HCT116 (cell line): ENCODE measurements around the gene GRID2. TPM values are rescaled to one million over a fixed set of nuclear protein-coding genes. Genes with fewer than 3 reads are reported as not detected.

Experiments
- ATAC-seq: fragments of 200-7000 bp; cut with Tn5 transposase; 2 replicates; pipeline ENCODE4 v1.9.1; 2020; ENCODE audit warnings: mild to moderate bottlenecking, moderate library complexity
- BruUV-seq: library from RNA; stranded (reverse); fragments of 400-500 nt; replicated peaks from 2 replicates; lab custom pipeline; 2021; lab: Mats Ljungman, UMichigan
- CTCF ChIA-PET: fragments of 300-600 bp; sonication (Branson Sonifier 250); formaldehyde crosslinking; loops from one replicate; lab custom pipeline; 2021; ENCODE audit warnings: antibody characterized with exemption; lab: Charles Lee
- POLR2A ChIA-PET: fragments of 300-600, 350-600 bp; sonication (Branson Sonifier 250); formaldehyde crosslinking; loops from one replicate; lab custom pipeline; 2021; ENCODE audit warnings: antibody characterized with exemption; lab: Charles Lee
- RAD21 ChIA-PET, 2 experiments: fragments of 300-600 bp; sonication (Branson Sonifier 250); formaldehyde crosslinking; loops; one replicate each; lab custom pipeline; 2023; ENCODE audit warnings: low total read pairs in 2 of 2; ENCODE audit not compliant: uncharacterized antibody in 2 of 2, unreplicated experiment in 2 of 2, low non-redundant PET in 1 of 2; lab: Charles Lee
- DNase-seq: peaks from one replicate; pipeline ENCODE4 v3.0.0-alpha.2; 2010; ENCODE audit warnings: low read depth, low spot score
- H2AFZ ChIP-seq: fragments of 200-600 bp; shearing (Covaris generic), sonication (generic); 2 replicates; pipeline ENCODE4 v1.6.1; 2017; ENCODE audit warnings: low read depth, mixed run types, mixed read lengths, antibody characterized with exemption, low read length; ENCODE audit not compliant: poor library complexity, severe bottlenecking
- H3K27ac ChIP-seq: 2 replicates; pipeline ENCODE4 v1.5.1; 2012; ENCODE audit warnings: low read depth, low read length
- H3K27me3 ChIP-seq: fragments of 200-600 bp; sonication (generic); 2 replicates; pipeline ENCODE4 v1.6.1; 2016; ENCODE audit warnings: mixed run types, low read length, mixed read lengths; ENCODE audit not compliant: insufficient read depth
- H3K36me3 ChIP-seq, 2 experiments: fragments of 200-500 bp in 1 of 2; fragments of 200-600 bp in 1 of 2; sonication (Bioruptor generic) in 1 of 2; sonication (generic) in 1 of 2; 2 replicates each; pipeline versions ENCODE4 v1.5.1 to v1.6.1; 2014 to 2016; ENCODE audit warnings: low read length in 2 of 2, inconsistent platforms in 1 of 2, mixed read lengths in 1 of 2, mixed run types in 1 of 2; ENCODE audit not compliant: insufficient read depth in 2 of 2, control insufficient read depth in 1 of 2
- H3K4me1 ChIP-seq, 2 experiments: fragments of 200-600 bp in 1 of 2; sonication (generic) in 1 of 2; 2 replicates each; pipeline versions ENCODE4 v1.5.1 to v1.6.1; 2012 to 2017; ENCODE audit warnings: low read length in 2 of 2, inconsistent platforms in 1 of 2, mild to moderate bottlenecking in 1 of 2, mixed read lengths in 1 of 2, mixed run types in 1 of 2, moderate library complexity in 1 of 2; ENCODE audit not compliant: insufficient read depth in 2 of 2, control insufficient read depth in 1 of 2
- H3K4me2 ChIP-seq: fragments of 200-600 bp; sonication (generic); 2 replicates; pipeline ENCODE4 v1.6.1; 2017; ENCODE audit warnings: mixed run types, low read length, mixed read lengths
- H3K4me3 ChIP-seq, 2 experiments: fragments of 200-600 bp in 1 of 2; sonication (generic) in 1 of 2; replicated peaks in 1 of 2; 2 replicates each; pipeline ENCODE4 v1.5.1; 2011 to 2016; ENCODE audit warnings: low read length in 2 of 2, control low read depth in 1 of 2, low read depth in 1 of 2, mild to moderate bottlenecking in 1 of 2, mixed read lengths in 1 of 2, mixed run types in 1 of 2
- H3K79me2 ChIP-seq: fragments of 200-600 bp; sonication (generic); 2 replicates; pipeline ENCODE4 v1.6.1; 2017; ENCODE audit warnings: mild to moderate bottlenecking, mixed run types, low read length, moderate library complexity, mixed read lengths; ENCODE audit not compliant: insufficient read depth
- H3K9ac ChIP-seq: fragments of 200-600 bp; sonication (generic); 2 replicates; pipeline ENCODE4 v1.6.1; 2016; ENCODE audit warnings: low read length, mixed read lengths
- H3K9me2 ChIP-seq: fragments of 200-600 bp; sonication (generic), shearing (Covaris generic); 2 replicates; pipeline ENCODE4 v1.6.1; 2017; ENCODE audit warnings: mixed run types, mild to moderate bottlenecking, moderate library complexity; ENCODE audit not compliant: insufficient read depth
- H3K9me3 ChIP-seq, 2 experiments: fragments of 200-500 bp in 1 of 2; fragments of 200-600 bp in 1 of 2; sonication (Bioruptor generic) in 1 of 2; sonication (generic) in 1 of 2; 2 replicates each; pipeline ENCODE4 v1.6.1; 2014 to 2017; ENCODE audit warnings: low read length in 2 of 2, mixed read lengths in 2 of 2, inconsistent platforms in 1 of 2, low read depth in 1 of 2, mild to moderate bottlenecking in 1 of 2, mixed run types in 1 of 2, moderate library complexity in 1 of 2; ENCODE audit not compliant: control insufficient read depth in 1 of 2, insufficient read depth in 1 of 2
- H4K20me1 ChIP-seq: fragments of 200-600 bp; sonication (generic), shearing (Covaris generic); 2 replicates; pipeline ENCODE4 v1.6.1; 2017; ENCODE audit warnings: mixed run types, mild to moderate bottlenecking, moderate library complexity; ENCODE audit not compliant: insufficient read depth
- CBX3 ChIP-seq: IDR thresholded peaks from 2 replicates; pipeline ENCODE4 v1.6.1; 2012; ENCODE audit warnings: low read depth
- EZH2 ChIP-seq: fragments of 200-600 bp; sonication (generic); IDR thresholded peaks from 2 replicates; pipeline ENCODE4 v1.6.1; 2017; ENCODE audit warnings: antibody characterized with exemption, mixed run types
- FOSL1 ChIP-seq: IDR thresholded peaks from 2 replicates; pipeline ENCODE4 v1.6.1; 2012; ENCODE audit warnings: low read depth
- JUND ChIP-seq: IDR thresholded peaks from 2 replicates; pipeline ENCODE4 v1.6.1; 2012
- SP1 ChIP-seq: IDR thresholded peaks from 2 replicates; pipeline ENCODE4 v1.6.1; 2012; ENCODE audit warnings: low read depth
- SRF ChIP-seq: IDR thresholded peaks from 2 replicates; pipeline ENCODE4 v1.6.1; 2012; ENCODE audit warnings: low read depth
- TCF7L2 ChIP-seq: IDR thresholded peaks from 2 replicates; pipeline ENCODE4 v1.7.0; 2011; ENCODE audit warnings: borderline replicate concordance, inconsistent platforms; ENCODE audit not compliant: insufficient read depth, insufficient read length; ENCODE audit errors: extremely low read depth
- YY1 ChIP-seq: IDR thresholded peaks from 2 replicates; pipeline ENCODE4 v1.6.1; 2011; ENCODE audit warnings: low read length, low read depth, moderate library complexity, mild to moderate bottlenecking; ENCODE audit not compliant: insufficient replicate concordance; ENCODE audit errors: extremely low read depth
- ZFX ChIP-seq: fragments of 450-650 bp; IDR thresholded peaks from 2 replicates; pipeline ENCODE4 v1.6.1; 2017
- ZNF274 ChIP-seq: fragments of 200-500 bp; sonication (Bioruptor generic); IDR thresholded peaks from 2 replicates; pipeline ENCODE4 v1.6.1; 2014; ENCODE audit warnings: mild to moderate bottlenecking, low read depth, low read length, inconsistent platforms
- intact Hi-C: fragments of 100-400 bp; cut with micrococcal nuclease; formaldehyde crosslinking; loops from 2 replicates; pipeline ENCODE4 v1.10.0; 2022
- total RNA-seq: library from RNA; stranded (reverse); gene quantifications from one replicate; pipeline ENCODE4 v1.2.1, GENCODE V29; 2021; ENCODE audit not compliant: unreplicated experiment
- TF ChIP-seq, protein P1 (sequence below), 3 experiments: fragments of 200-600 bp in 1 of 3; sonication (generic) in 1 of 3; IDR thresholded peaks in 2 of 3; conservative IDR thresholded peaks in 1 of 3; 2 replicates each; pipeline ENCODE4 v1.5.1; 2012 to 2017; ENCODE audit warnings: low read depth in 2 of 3, low read length in 2 of 3, antibody characterized with exemption in 1 of 3, borderline replicate concordance in 1 of 3, control low read depth in 1 of 3, mild to moderate bottlenecking in 1 of 3, mixed read lengths in 1 of 3, mixed run types in 1 of 3, moderate library complexity in 1 of 3; ENCODE audit not compliant: insufficient read depth in 1 of 3
- TF ChIP-seq, protein P2 (sequence below): IDR thresholded peaks from 2 replicates; pipeline ENCODE4 v1.6.1; 2011; ENCODE audit warnings: mild to moderate bottlenecking, low read length, moderate library complexity; ENCODE audit not compliant: insufficient replicate concordance; ENCODE audit errors: extremely low read depth

Gene GRID2
- total RNA-seq, 1 experiment from 2014 or later, result not detected

DNA sequence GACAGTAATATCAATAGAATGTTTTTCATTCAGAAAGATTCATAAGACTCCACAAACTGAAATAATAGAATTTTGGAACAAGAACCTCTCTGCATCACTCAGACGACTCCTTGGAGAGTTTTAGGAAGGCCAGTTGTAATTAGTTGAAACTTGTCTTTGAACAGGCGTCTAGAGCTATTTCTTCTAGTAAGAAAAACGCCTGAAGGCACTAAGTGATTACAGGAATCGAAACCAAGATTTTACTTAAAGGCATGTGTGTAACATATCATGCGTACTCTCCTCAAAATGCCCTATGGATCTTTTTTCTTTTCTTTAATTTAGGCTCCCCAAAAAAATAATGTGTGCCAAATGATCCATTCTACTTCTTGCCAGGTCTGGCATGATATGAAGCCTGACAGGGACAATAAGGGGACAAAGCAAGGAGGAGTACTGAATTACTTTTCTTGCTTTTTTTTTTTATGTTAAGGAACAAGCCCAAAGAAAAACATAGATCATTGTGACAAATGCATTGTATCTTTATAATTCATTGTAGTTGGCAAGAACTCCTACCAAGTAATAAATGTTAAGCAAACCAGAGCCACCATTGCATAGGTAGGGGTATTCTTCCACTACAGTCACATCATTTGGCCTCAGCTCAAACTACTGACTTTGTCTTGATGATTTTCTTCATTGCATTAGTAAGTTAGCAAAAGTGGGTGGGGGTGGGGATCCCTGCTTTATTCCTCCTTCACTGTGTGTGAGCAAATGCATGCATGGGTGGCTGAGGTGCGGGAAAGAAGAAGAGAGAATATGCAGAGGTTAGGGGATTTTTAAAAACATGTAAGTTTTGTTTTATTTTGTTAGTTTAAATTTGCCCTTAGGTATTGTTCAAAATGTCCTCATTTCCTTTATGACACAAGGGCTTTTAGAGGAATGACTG, 1444.9 kb downstream of the GRID2 start:
- POLR2A ChIA-PET, result no interaction called here
- intact Hi-C loops, result no loop called here
- no peak overlapping the region for H2AFZ ChIP-seq
- H3K9ac ChIP-seq, result no peak overlapping the region
- no peaks in the 10 kb centered on the region for H3K36me3 ChIP-seq
- no peaks in the 10 kb centered on the region for H3K79me2 ChIP-seq
- no peak overlapping the region for H3K4me3 ChIP-seq
- BruUV-seq, result no TSS peak
- no peak overlapping the region for H3K4me2 ChIP-seq
- H3K27ac ChIP-seq, result no peak overlapping the region
- DNase-seq (no peak), ATAC-seq (no peak)
- no peaks in the 10 kb centered on the region for H4K20me1 ChIP-seq
- H3K4me1 ChIP-seq, result no peaks in the 10 kb centered on the region
- no peaks in the 10 kb centered on the region for H3K27me3 ChIP-seq
- RAD21 ChIA-PET, result no interaction called here
- H3K9me2 ChIP-seq, result 0 out of 2 replicates have a peak, but pooled peaks cover 2% of the 10 kb centered on the region
- CTCF ChIA-PET, result no interaction called here
- H3K9me3 ChIP-seq, result no peaks in the 10 kb centered on the region
- TF ChIP-seq ZNF274 (no peak), EZH2 (no peak), TCF7L2 (no peak), FOSL1 (no peak), YY1 (no peak), SP1 (no peak), SRF (no peak), ZFX (no peak), JUND (no peak), CBX3 (no peak)
- TF ChIP-seq, protein P1, sequence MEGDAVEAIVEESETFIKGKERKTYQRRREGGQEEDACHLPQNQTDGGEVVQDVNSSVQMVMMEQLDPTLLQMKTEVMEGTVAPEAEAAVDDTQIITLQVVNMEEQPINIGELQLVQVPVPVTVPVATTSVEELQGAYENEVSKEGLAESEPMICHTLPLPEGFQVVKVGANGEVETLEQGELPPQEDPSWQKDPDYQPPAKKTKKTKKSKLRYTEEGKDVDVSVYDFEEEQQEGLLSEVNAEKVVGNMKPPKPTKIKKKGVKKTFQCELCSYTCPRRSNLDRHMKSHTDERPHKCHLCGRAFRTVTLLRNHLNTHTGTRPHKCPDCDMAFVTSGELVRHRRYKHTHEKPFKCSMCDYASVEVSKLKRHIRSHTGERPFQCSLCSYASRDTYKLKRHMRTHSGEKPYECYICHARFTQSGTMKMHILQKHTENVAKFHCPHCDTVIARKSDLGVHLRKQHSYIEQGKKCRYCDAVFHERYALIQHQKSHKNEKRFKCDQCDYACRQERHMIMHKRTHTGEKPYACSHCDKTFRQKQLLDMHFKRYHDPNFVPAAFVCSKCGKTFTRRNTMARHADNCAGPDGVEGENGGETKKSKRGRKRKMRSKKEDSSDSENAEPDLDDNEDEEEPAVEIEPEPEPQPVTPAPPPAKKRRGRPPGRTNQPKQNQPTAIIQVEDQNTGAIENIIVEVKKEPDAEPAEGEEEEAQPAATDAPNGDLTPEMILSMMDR (IDR thresholded peaks at IDR 0.05 in 2 of 3, conservative IDR thresholded peaks at IDR 0.05 in 1 of 3; ENCODE audit: borderline replicate concordance in 1 of 3, insufficient read depth in 1 of 3, low read depth in 2 of 3, low read length in 2 of 3), result no peak
- TF ChIP-seq, protein P2, sequence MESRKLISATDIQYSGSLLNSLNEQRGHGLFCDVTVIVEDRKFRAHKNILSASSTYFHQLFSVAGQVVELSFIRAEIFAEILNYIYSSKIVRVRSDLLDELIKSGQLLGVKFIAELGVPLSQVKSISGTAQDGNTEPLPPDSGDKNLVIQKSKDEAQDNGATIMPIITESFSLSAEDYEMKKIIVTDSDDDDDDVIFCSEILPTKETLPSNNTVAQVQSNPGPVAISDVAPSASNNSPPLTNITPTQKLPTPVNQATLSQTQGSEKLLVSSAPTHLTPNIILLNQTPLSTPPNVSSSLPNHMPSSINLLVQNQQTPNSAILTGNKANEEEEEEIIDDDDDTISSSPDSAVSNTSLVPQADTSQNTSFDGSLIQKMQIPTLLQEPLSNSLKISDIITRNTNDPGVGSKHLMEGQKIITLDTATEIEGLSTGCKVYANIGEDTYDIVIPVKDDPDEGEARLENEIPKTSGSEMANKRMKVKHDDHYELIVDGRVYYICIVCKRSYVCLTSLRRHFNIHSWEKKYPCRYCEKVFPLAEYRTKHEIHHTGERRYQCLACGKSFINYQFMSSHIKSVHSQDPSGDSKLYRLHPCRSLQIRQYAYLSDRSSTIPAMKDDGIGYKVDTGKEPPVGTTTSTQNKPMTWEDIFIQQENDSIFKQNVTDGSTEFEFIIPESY, result no peak
- TF ChIP-seq, all 23 proteins: peak for 0
